Keratinocyte (primary cell): ENCODE measurements around the gene RSPRY1.

Experiments used
- EZH2 ChIP-seq: IDR thresholded peaks from one replicate; pipeline ENCODE4 v1.6.1; 2012; ENCODE audit warnings: inconsistent platforms, mild to moderate bottlenecking, low read length, moderate library complexity
- TF ChIP-seq, protein P1 (sequence below), 3 experiments: IDR thresholded peaks in 1 of 3; conservative IDR thresholded peaks in 1 of 3; optimal IDR thresholded peaks in 1 of 3; 2 replicates in 2 of 3; 3 replicates in 1 of 3; pipeline versions ENCODE3 to v1.5.1; 2011; ENCODE audit warnings: low read length in 3 of 3, mild to moderate bottlenecking in 3 of 3, moderate library complexity in 2 of 3, control low read depth in 1 of 3, inconsistent platforms in 1 of 3; ENCODE audit not compliant: insufficient read depth in 2 of 3; ENCODE audit errors: extremely low read depth in 1 of 3

- TF ChIP-seq, protein P1, sequence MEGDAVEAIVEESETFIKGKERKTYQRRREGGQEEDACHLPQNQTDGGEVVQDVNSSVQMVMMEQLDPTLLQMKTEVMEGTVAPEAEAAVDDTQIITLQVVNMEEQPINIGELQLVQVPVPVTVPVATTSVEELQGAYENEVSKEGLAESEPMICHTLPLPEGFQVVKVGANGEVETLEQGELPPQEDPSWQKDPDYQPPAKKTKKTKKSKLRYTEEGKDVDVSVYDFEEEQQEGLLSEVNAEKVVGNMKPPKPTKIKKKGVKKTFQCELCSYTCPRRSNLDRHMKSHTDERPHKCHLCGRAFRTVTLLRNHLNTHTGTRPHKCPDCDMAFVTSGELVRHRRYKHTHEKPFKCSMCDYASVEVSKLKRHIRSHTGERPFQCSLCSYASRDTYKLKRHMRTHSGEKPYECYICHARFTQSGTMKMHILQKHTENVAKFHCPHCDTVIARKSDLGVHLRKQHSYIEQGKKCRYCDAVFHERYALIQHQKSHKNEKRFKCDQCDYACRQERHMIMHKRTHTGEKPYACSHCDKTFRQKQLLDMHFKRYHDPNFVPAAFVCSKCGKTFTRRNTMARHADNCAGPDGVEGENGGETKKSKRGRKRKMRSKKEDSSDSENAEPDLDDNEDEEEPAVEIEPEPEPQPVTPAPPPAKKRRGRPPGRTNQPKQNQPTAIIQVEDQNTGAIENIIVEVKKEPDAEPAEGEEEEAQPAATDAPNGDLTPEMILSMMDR (optimal IDR thresholded peaks at IDR 0.05 in 1 of 3, IDR thresholded peaks at IDR 0.05 in 1 of 3, conservative IDR thresholded peaks at IDR 0.05 in 1 of 3; ENCODE audit: extremely low read depth in 1 of 3, insufficient read depth in 2 of 3, low read length in 3 of 3), result no peak
- no peak for TF ChIP-seq EZH2
Measured at GRCh38 chr16:57271867-57272495, 85.9 kb downstream of the RSPRY1 start.
